Hepatocyte (in vitro differentiated cells): ENCODE data around the gene NTRK3.

Experiments
- CTCF ChIP-seq: fragments of 200-600 bp; sonication (generic); IDR thresholded peaks from 2 replicates; pipeline ENCODE4 v1.5.1; 2016; ENCODE audit warnings: antibody characterized with exemption, mild to moderate bottlenecking; ENCODE audit not compliant: poor library complexity
- EZH2 ChIP-seq: fragments of 200-600 bp; sonication (generic); IDR thresholded peaks from 2 replicates; pipeline ENCODE4 v1.6.1; 2016; ENCODE audit warnings: antibody characterized with exemption, mild to moderate bottlenecking, borderline replicate concordance

DNA sequence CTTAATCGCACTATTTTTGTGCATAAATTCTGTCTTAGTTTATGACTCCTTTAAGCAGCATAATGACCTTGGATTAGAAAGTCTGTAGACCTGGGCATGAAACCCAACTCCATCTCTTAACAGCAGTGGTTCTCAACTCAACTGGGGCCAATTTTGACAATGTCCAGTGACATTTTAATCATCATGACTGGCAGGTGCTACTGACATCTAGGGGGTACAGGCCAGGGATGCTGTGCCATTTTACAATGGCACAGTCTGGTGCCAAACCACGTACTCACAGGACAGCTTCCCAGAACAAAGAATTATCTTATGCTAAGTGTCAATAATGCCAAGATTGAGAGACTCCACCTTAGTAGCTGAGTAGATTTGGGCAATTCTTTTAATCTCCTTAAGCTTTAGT lies 405.0 kb downstream of the NTRK3 start:
- TF ChIP-seq CTCF (no peak), EZH2 (no peak)
